GM18505 (cell line): ENCODE data around the gene AKAP9.
A peak's percentile ranks its signal among the peaks of the same experiment; 100 is the strongest.
"Not testable (repeated sequence)": the region's sequence is repeated elsewhere in the genome, so short reads cannot be mapped to it uniquely, and the experiment has no call there.

Experiments
- ATAC-seq: cut with Tn5 transposase; IDR thresholded peaks from one replicate; pipeline ENCODE4 v1.9.1; 2021; ENCODE audit not compliant: unreplicated experiment
- POLR2A ChIP-seq: IDR thresholded peaks from 4 replicates; pipeline ENCODE4 v1.6.1; 2011; ENCODE audit warnings: borderline replicate concordance; ENCODE audit not compliant: insufficient read depth, insufficient read length; ENCODE audit errors: extremely low read depth

AKAP9 gene

DNA sequence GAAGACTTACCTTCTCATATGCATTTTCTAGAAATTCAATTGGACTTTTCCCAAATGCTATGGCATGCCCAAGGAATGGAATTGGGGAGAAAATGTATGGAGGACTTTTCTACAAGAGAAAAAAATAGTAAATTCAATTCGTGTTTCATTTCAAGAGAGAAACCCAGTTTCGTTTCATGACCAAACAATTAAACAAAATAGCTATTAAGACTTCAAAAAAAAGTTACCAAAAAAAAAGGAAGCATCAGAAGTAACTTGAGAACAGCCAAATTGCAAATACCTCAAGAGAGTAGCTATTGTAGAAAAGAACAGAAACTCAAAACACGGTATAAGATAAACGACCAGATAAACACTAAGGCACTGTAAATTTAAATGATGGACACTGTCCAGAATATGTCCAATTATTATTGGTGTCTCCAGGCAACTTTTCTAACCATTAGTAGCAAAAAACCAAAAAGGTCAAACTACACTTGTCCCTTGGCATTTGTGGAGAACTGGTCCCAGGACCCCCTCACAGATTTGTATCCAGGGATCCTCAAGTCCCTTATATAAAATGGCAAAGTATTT is 191.2 kb downstream of the AKAP9 start:
- no peak for TF ChIP-seq POLR2A
- ATAC-seq = no peak

- ATAC-seq = peak; percentile 25
- TF ChIP-seq POLR2A = no peak
These were observed 192.6 kb downstream of the AKAP9 start for GRCh38 chr7:92133133-92133736.

DNA sequence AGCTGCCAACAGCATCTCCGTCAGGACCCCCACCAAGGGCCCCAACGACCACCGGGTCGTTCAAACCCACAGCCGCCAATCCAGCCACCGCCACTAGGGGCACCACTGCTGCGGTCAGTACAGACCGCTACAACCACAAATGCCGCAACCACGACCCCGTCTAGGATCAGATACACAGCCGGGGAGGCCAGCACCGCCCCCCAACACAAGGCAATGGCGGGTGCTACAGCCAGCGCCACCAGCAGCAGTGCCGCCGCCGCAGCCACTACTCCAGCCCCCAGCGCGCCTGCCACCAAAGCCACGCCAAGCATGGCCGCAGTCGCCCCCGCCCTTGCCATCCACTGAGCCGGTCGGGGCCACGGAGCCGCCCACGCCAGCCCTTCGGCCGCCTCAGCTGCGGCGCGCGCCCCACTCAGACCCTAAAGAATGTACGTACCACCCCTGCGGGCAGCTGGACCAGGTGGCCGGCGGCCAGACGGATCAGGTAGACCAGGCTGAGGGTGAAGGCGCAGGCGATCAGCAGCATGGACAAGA is 193.1 kb downstream of the AKAP9 start:
- ATAC-seq = peak; percentile 36
- TF ChIP-seq POLR2A = no peak

- ATAC-seq = peak; percentile 86
- TF ChIP-seq POLR2A = peak; percentile 93
These were observed 193.8 kb downstream of the AKAP9 start, which contains the start of gene CYP51A1 for GRCh38 chr7:92134271-92135051. Gene CYP51A1 (minus strand): TSS chr7:92134477. CDS start chr7:92134364, 113 bp downstream.

DNA sequence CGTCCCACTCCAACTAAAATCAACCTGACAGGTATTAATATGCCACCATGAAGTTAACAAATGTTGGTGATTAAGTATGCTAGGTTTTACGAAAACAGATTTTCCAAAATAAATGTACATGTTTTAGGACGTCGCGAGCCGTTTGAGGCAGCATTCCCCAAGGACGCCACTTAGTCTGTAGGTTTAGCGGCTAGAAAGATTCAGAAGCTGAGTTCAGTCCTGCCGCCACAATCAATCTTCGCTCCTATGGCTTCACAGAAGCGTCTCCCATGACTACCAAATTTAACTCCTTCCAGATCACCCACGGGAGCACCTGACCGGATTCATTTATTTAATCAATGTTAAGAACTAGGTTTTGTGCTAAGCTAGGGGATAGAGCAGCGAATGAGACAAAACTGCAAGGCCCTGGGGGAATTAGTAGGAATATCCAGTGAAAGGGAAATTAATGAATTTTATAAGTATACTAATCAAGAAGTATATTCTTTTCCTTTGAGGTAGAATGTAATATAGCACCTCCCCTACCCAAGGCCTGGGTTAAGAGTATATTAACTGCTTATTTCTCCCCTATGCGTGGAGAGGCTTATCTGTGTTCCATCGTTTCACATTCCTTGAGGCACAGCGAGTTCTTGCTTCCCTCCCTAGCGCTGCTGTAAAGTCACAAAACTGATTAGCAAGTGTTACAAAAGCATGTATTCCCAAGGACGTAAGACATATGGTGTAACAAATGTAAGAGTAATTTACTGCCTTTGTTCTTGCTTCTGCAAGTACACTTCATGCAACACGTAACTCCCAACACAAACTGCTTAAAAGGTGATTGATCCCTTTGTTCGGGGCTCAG is 194.6 kb downstream of the AKAP9 start:
- no peak for ATAC-seq
- no peak for TF ChIP-seq POLR2A

- ATAC-seq = no peak
- TF ChIP-seq POLR2A = no peak
These were observed 196.9 kb downstream of the AKAP9 start for GRCh38 chr7:92137557-92137956.

DNA sequence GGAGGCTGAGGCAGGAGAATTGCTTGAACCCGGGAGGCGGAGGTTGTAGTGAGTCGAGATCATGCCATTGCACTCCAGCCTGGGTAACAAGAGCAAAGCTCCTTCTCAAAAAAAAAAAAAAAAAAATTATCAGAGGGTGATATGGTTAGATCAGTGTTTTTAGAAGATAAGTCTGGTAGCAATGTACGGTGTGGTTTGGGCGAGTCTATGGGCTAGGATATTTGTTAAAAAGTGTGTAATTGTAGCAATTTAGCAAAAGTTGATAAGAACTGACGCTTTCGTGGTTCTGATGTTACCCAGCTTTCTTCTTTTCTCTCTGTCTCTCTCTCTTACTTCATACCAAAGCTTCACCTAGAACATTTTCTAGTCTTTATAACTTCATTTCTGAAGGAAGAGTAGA is 200.5 kb downstream of the AKAP9 start:
- TF ChIP-seq POLR2A = no peak
- ATAC-seq = no peak

- ATAC-seq = not testable (repeated sequence)
These were observed 202.1 kb downstream of the AKAP9 start for GRCh38 chr7:92142791-92143190.

GRCh38 chr7:92143192-92143880 is 202.7 kb downstream of the AKAP9 start:
- ATAC-seq = not testable (repeated sequence)

GRCh38 chr7:92149736-92150239 is 209.1 kb downstream of the AKAP9 start:
- ATAC-seq = no peak
- no peak for TF ChIP-seq POLR2A

- TF ChIP-seq POLR2A = no peak
- ATAC-seq = no peak
These were observed 209.9 kb downstream of the AKAP9 start for GRCh38 chr7:92150450-92151017.

DNA sequence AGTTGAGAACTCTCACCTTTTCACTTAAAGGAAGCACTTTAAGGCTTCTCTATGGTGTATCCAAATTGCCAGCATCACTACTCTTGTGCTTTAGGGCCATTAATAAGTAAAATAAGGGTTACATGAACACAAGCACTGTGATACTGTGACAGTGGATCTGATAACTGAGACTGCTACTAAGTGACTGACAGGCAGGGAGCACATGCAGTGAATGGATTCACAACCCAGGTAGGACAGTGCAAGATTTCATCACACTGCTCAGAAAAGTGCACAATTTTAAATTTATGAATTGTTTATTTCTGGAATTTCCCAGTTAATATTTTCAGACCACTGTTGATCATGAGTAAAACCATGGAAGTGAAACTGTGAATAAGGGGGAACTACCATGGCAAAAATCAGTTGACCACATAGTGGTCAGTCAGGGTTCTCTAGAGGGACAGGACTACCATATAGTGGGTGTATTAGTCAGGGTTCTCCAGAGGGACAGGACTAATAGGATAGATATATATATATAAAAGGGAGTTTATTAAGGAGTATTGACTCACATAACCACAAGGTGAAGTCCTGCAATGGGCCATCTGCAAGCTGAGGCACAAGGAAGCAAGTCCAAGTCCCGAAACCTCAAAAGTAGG is 214.6 kb downstream of the AKAP9 start:
- ATAC-seq = no peak
- no peak for TF ChIP-seq POLR2A
